Hippocampal formation (tissue), 2 donors: ENCODE data around the gene SLC23A3.

ENCODE experiments used
- DNase-seq, 2 donors: peaks; one replicate each; lab custom pipeline; 2025; lab: John Stamatoyannopoulos, UW

SLC23A3 gene, protein sequence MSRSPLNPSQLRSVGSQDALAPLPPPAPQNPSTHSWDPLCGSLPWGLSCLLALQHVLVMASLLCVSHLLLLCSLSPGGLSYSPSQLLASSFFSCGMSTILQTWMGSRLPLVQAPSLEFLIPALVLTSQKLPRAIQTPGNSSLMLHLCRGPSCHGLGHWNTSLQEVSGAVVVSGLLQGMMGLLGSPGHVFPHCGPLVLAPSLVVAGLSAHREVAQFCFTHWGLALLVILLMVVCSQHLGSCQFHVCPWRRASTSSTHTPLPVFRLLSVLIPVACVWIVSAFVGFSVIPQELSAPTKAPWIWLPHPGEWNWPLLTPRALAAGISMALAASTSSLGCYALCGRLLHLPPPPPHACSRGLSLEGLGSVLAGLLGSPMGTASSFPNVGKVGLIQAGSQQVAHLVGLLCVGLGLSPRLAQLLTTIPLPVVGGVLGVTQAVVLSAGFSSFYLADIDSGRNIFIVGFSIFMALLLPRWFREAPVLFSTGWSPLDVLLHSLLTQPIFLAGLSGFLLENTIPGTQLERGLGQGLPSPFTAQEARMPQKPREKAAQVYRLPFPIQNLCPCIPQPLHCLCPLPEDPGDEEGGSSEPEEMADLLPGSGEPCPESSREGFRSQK

DNA sequence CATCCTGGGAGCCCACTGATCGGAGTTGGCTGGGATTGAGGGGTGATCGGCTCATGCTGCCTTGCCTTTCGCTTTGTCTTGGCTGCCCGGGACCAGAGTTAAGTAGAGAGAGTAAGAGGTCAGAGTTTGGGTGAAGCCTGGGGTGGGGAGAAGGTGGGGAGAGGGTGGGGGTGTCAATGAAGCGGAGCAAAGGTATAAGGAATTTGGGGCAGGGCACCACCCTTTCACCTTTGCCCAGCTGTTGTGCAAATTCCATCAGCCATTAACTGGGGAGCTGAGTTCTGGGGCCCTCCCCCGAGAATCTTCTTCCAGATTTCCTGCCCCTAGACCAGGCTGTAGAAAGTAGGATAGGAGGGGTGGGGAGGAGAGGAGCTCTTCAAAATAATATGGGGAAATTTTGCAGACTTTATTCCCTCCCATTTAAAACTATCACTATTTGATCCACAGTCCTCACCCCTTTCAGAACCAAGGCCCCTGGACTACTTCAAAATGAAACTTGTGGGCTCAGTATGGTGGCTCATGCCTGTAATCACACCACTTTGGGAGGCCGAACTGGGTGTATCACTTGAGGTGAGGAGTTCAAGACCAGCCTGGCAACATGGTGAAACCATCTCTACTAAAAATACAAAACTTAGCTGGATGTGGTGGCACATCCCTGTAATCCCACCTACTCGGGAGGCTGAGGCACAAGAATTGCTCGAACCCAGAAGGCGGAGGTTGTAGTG lies at the start of gene SLC23A3:
Gene SLC23A3, minus strand, starts transcription at position 100 of the 725 bp plus-strand sequence. Its CDS starts 45 bp downstream, at position 55.
- no peak for DNase-seq

GRCh38 chr2:219218732-219219701 lies 49.2 kb upstream of the SLC23A3 start, which contains the start of gene ABCB6:
ABCB6 (minus strand) TSS chr2:219218958; CDS start chr2:219218673, 285 bp downstream.
- DNase-seq: peak; percentile 93 to 96

GRCh38 chr2:219218217-219218731 lies 48.4 kb upstream of the SLC23A3 start:
- peak in 1 of 2 donors; percentile 69 for DNase-seq

DNA sequence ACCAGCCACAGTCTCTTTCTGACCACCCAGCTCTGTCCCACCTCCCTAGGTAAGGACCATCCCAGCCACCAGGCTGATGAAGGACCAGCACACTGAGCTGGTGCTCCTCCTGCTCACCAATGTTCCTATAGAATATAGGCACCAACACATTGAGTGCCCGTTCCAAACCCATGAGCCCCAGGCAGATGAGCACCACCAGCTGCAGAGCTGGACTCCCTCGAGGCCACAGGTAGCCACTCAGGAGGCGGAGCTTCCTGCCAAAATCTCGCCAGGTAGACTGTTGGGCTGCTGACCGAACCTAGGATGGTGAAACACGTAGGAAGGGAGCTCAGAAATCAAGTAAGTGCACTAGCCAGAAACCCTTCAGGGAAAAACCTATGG lies 46.7 kb upstream of the SLC23A3 start:
- no peak for DNase-seq

DNA sequence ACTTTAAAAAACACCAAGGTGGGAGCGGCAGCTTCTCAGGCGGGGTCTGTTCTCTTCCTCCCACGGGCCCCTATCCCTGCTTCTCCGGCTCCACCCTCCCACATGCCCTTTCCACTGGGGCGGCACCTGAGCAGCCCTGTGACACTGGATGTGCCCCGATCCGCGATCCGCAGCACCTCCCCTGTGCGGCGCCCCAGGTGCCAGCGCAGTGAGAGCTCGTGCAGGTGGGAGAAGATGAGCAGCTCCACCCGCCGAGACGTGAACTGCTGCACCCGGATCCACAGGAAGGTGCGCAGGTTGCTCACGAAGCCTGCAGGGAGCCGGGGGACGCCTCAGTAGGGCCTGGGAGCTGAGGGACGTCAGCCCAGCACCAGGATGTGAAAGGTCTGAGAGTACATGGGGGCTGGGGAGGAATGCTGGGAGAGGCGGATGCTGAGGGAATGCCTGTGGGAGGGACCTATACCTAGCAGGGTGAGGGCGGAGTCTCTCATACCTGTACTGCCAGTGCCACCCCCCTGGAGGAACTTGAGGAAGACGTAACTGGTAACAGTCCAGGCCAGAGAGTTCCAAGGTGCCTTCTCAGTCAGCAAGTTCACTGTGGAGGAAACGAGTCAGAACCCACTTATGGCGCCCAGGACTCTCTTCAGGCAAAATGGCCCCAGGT lies 46.2 kb upstream of the SLC23A3 start:
- no peak for DNase-seq

GRCh38 chr2:219214786-219215185 lies 45.0 kb upstream of the SLC23A3 start:
- DNase-seq: no peak

DNA sequence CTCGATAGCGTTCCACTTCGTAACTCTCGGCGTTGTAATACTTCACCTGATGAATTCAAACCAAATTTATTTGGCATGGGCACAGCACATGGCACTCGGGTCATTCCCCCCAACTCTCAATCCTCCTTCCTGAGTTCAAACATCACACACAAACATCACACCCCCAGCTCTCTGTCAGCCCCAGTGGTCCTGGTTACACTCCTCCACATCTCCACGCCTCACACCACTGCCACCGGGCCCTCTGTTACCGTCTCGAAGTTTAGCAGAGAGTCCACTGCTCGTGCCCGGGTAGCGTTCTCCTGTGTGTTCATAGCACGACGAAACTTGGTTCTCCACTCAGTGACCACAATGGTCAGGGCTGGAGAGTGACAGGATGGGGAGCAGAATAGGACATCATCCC lies 44.3 kb upstream of the SLC23A3 start:
- no peak for DNase-seq

DNA sequence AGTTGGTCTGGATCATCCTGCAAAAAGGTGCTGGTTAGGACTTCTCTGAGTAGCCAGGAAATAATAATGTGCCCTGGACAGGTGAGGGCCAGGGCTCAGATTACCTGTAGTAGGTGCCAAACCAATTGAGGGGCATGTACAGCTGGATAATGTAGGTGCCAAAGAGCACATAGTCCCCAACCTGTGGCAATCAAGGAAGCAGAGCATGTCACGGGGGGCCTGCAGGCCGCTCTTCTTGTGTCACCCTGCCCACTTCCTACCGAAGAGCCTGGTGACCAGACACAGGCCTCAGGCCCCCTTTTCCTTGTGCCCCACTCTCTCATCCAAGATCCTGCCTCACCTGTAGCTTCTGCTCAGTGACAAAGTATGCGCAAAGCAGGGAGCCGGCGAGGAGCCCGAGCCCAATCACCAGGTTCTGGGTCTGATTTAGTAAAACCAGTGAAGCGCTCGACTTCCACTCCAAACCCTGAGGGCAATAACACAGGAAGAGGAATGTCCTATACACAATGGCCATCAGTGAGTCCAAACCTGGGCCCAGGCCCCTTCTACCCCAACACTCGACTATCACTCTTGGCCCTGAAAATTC lies 43.8 kb upstream of the SLC23A3 start:
- no peak for DNase-seq

- no peak for DNase-seq
These were observed 43.2 kb upstream of the SLC23A3 start for GRCh38 chr2:219213026-219213415.

- DNase-seq: no peak
These were observed 41.1 kb upstream of the SLC23A3 start for GRCh38 chr2:219210886-219211362.

GRCh38 chr2:219210196-219210885 lies 40.5 kb upstream of the SLC23A3 start:
- no peak for DNase-seq

DNA sequence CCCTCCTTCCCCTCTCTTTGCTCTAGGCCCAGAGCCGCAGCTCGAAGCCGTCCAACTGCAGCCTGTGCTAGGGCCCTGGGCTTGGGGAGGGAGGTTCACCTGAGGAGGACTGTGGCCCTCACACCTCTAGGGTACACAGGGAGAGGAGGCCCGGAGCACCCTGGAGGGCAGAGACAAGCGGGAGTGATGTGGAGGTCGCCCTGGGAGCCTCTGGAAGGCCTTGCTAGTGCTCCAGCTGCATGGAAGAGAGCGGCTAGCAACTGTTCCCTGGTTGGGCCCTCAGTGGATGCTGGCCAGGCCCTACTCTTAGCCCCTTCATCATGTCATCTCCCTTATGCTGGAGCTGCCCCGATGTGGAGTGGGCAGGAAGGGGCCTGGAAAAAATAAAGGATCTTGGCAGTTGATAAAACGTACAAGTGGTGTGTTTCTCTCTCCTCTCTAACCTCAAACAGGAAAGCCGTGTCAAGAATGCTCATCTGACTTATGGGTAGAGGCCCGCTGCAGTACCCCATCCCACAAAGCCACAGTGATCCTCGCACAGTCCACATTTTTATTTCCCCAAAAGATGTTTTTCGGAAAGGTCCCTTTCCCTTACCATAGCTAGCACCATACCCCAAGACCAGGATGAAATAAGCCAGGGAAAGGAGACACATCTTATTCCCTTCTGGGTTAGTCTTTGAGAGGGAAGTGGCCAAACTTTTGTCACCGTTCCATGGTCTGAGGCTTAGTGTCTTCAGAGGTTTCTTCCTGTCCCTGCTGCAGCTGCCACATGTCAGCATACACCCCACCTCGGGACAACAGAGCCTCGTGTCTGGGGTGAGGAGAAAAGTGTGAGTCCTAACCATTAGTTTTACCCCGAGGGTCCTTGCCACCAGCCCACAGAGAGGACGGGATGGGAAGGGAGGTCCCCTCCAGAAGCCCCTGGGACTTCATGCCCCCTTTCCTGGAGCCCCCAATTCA lies 39.7 kb upstream of the SLC23A3 start:
- no peak for DNase-seq

- no peak for DNase-seq
These were observed 38.3 kb upstream of the SLC23A3 start for GRCh38 chr2:219207884-219208740.

GRCh38 chr2:219207134-219207883 lies 37.5 kb upstream of the SLC23A3 start:
- DNase-seq: no peak

GRCh38 chr2:219206328-219207133 lies 36.7 kb upstream of the SLC23A3 start, which contains the start of gene ZFAND2B:
ZFAND2B (plus strand) TSS chr2:219206782; CDS start chr2:219206988, 206 bp downstream.
- DNase-seq: peak; percentile 91 to 93

DNA sequence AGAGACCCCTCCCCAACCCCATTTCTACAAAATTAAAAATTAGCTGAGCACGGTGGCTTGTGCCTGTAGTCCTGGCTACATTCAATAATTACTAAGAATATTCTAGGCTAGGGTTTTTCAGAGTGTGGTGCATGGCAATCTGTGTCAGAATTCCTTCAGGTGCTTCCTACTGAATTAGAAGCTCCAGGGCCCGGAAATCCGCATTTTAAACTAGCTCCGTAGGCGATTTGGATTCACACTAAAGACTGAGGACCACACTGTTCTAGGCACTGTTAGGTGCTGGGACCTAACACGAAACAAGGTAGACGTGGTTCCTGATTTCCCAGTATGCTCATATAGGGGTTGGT lies 36.1 kb upstream of the SLC23A3 start:
- DNase-seq: no peak
